HG03159 (cell line): ENCODE measurements around the gene TSPEAR.
"Not testable (repeated sequence)": the region's sequence is repeated elsewhere in the genome, so short reads cannot be mapped to it uniquely, and the experiment has no call there.

Source experiments
- ATAC-seq: cut with Tn5 transposase; IDR thresholded peaks from one replicate; pipeline ENCODE4 v1.9.1; 2021; ENCODE audit warnings: mild to moderate bottlenecking, moderate library complexity; ENCODE audit not compliant: unreplicated experiment

TSPEAR gene

DNA sequence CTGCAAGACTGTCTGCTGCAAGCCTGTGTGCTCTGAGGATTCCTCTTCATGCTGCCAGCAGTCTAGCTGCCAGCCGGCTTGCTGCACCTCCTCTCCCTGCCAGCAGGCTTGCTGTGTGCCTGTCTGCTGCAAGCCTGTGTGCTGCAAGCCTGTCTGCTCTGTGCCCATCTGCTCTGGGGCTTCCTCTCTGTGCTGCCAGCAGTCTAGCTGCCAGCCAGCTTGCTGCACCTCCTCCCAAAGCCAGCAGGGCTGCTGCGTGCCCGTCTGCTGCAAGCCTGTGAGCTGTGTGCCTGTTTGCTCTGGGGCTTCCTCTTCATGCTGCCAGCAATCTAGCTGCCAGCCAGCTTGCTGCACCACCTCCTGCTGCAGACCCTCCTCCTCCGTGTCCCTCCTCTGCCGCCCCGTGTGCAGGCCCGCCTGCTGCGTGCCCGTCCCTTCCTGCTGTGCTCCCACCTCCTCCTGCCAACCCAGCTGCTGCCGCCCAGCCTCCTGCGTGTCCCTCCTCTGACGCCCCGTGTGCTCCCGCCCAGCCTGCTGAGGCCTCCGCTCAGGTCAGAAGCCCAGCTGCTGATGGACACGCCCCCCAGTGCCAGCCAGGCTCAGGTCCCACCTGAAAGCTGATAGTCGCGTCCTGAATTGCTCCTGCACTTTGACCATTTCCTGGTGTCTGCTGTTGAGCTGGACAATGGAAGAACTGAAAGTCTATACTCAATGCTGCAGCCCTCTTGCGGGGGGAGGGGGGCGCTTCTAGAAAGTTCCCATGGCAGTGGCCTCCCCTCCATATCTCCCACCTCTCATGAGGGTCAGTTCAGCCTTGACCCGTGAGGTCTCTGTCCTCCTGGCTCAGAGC lies 136.7 kb downstream of the TSPEAR start:
- ATAC-seq, result no peak

DNA sequence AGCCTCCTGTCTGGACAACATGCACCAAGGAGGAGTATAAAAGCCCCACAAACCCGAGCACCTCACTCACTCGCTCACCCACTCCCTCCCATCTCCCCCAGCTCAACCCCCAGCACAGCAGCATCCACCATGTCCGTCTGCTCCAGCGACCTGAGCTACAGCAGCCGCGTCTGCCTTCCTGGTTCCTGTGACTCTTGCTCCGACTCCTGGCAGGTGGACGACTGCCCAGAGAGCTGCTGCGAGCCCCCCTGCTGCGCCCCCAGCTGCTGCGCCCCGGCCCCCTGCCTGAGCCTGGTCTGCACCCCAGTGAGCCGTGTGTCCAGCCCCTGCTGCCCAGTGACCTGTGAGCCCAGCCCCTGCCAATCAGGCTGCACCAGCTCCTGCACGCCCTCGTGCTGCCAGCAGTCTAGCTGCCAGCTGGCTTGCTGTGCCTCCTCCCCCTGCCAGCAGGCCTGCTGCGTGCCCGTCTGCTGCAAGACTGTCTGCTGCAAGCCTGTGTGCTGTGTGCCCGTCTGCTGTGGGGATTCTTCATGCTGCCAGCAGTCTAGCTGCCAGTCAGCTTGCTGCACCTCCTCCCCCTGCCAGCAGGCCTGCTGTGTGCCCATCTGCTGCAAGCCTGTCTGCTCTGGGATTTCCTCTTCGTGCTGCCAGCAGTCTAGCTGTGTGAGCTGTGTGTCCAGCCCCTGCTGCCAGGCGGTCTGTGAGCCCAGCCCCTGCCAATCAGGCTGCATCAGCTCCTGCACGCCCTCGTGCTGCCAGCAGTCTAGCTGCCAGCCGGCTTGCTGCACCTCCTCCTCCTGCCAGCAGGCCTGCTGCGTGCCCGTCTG lies 137.5 kb downstream of the TSPEAR start, which contains the start of gene KRTAP10-4:
Gene KRTAP10-4 (plus strand): TSS at position 100 of the 827 bp plus-strand sequence. CDS start 30 bp downstream, at position 130.
- not testable (repeated sequence) for ATAC-seq

DNA sequence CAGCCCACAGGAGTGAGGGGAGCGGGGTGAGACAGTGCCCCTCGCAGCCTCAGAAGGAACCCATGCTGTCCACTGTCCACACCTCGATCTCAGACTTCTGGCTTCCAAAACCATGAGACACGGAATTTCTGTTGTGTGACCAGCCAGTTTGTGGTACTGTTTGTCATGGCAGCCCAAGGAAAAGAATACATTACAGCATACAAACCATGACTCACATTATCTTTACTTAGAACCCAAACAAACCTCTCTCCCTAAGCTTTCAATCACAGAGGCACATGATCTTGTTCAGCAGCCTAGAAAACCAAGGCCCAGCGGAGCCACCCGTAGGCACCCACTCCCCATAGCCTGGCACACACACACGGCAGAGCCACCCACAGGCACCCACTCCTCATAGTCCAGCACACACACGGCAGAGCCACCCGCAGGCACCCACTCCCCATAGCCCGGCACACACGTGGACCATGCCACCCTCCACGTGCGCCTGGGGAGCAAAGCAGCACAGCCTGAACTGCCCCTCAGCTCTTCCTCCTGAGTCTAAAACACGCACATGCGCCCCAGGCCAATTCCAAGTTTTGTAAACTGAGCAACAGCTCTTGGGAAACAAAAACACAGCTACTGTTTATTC lies 138.3 kb downstream of the TSPEAR start:
- no peak for ATAC-seq

DNA sequence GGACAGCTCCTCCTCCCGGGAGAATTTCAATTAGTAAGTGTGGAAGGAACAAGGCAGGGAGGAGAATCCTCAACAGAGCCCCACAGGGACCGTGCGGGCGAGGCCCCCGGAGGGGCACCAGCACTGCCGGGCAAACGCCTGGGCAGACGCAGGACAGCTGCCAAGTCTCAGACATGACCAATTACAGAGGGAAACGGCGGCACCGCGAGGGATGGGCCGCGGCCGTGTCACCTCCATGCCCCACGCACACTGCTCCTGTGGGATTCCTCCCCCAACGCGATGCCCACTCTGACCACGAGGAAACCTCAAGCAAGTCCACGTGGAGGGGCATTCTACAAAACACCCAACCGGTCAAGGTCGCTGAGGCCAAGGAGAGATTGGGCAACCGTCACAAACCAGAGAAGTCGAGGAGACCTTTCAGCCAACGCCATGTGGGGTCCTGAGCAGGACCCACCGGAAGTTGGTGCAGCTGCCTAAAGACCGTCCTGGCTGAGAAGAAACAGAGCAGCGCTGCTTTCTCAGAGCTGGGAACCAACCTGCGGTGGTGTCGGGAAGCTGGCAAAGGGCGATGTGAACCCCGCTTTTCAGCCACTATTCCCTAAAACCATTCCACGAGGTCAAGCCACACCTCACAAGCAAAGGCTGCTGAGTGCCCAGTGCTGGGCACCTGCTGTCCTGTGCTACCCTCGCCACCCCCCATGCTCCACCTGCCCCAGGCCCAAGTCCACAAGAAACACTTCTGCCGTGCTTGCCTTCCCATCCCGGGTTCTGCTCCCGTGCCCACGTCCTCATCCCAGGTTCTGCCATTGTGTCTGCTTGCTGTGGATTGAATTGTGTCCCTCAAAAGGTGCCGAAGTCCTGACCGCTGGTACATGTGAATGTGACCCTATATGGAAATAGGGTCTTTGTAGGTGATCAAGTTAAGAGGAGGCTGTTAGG lies 139.3 kb downstream of the TSPEAR start:
- ATAC-seq, result no peak

DNA sequence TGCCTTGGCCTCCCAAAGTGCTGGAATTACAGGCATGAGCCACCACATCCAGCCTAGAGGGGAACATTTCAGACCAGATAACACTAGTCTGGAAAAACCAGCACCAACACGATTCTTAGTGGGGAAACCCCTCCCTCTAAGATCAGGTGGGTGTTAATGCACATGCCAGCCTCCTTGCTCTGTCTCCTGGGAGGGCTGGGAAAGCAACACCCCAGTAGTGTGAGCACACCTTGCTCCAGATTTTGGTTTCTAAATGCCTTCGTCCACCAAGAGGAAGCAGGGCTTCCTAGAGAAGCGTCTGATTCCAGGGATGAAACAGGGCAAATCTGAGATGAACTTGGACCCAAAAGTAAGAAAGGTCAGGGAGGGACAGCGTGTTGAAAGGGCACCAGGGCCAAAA lies 140.1 kb downstream of the TSPEAR start:
- no peak for ATAC-seq

DNA sequence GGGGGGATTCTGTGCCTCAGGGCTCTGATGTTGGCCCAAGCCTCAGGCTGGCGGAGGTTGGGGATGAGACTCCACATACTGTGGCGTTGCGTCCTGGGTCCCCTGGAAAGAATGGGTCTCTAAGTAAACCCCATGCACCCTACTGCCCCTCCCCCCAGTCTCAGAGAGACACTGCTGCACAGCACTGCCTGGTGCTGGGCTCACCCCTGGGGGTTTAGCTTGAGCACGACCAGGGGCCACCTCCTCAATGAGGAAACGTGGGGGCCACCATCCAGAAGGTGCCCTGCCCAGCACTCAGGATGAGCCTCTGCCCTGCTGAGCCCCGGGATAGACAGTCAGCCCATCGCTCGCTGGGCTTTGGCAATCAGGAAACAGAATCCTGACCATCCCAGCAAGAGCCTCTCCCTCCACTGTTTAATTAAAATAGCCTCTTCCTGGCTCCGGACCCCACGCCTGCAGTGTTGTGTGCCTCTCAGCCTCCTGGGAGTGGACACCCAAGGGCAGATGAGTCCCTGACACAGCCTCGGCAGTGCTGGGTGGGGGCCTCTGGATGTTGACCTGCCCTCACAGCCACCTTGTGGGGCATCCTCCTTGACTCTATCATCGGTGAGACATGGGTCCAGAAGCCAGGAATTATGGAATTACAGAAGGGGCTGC lies 141.4 kb downstream of the TSPEAR start:
- ATAC-seq, result no peak

DNA sequence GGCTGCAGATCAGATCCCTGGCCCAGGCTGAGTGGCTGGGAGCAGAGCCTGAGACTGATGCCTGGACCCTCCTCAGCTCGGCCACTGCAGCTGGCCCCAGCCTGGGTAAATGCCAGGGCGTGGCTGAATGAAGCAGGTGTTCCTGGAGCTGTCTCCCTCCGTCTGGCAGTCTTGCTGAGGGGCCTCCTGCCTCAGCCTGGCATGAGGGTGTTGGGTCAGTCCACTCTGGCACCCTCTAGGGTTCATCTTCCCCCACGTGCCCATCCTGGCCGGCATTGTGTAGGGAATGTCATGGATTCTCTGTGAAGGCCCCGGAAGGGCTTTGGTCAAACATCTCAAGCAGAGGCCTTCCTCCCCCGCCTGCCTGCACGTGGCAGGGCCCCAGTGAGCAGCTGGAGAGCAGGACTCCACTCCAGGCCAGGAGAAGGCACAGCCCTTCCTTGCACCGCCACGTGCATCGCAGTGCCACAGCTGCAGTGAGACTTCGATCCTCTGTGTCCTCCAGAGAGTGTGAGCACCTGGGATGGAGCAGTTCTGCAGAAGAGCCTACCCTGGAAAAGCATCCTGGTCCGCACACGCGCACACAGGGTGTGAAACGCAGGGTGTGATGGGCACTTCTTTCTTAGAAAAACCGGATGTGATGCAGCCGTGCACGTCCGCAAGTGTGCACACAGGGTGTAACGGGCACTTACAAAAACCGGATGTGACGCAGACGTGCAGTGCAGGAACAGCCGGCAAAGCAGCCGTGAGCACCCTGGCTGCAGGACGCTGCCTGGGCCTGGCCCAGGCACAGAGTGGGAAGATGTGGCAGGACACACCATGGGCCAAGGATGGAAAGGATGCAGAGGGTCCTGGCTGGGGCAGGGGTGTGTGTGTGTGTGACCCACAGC lies 142.5 kb downstream of the TSPEAR start:
- no peak for ATAC-seq

DNA sequence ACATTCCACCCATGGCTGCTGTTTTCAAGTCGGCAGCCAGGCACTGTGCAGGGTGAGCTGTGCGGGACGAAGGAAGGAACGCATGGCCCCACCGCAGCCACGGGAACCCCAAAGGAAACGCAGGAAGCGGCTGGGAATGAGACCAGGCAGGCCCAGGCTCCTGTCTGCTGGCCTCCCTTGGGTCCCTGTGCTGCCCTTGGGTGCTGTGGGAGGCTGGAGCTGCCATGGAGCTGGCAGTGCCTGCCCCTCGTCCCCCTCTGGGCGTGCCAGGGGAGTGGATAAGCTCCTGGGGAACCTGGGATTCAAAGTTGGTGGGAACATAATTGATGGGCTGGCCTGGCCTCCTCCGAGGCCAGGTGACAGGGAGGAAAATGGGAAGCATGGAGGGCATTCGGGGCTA lies 143.1 kb downstream of the TSPEAR start:
- no peak for ATAC-seq

DNA sequence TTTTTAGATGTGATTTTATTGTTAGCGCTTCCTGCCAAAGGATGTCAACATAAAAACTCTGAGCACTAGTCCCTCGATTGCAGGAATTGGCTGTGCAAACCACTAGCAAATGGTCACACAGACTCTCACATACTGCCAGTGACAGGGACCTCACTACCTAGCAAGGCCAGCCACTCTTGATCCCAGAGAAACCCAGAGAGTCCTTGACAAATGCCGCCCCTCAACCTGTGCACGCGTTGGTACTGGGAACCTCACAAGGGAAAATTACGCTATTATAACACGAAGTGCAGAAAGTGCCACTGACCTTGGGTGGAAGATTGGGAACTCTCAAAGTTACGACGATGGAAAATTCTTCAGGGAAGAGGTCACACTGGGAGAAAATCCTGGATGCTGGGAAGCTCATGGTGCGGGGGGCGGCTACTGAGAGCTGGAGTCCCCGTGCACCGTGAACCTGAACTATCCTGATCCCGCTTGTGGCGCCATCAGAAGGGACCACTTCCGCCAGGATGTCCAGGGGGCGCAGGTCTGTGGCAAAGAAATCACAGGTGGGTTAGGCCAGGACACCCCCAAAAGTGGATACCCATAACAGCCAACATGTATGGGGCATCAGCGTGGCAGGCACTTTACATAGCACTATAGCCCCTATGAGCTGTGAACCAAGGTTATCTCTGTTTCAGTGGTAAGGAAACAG lies 143.7 kb downstream of the TSPEAR start:
- no peak for ATAC-seq

DNA sequence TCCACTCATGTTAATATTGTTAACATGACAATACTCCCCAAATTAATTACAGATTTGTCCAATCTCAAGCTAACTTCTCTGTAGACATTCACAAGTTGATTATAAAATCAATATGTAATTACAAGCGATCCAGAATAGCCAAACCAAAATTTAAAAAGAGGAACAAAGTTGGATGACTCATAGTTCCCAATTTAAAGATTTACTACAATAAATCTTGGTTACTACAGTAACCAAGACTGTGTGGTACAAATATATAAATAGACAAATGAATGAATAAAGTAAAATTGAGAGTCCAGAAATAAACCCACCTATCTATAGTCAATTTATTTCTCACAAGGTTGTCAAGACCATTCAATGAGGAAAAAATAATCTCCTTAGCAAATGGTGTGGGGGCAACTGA lies 145.0 kb downstream of the TSPEAR start:
- ATAC-seq, result no peak

DNA sequence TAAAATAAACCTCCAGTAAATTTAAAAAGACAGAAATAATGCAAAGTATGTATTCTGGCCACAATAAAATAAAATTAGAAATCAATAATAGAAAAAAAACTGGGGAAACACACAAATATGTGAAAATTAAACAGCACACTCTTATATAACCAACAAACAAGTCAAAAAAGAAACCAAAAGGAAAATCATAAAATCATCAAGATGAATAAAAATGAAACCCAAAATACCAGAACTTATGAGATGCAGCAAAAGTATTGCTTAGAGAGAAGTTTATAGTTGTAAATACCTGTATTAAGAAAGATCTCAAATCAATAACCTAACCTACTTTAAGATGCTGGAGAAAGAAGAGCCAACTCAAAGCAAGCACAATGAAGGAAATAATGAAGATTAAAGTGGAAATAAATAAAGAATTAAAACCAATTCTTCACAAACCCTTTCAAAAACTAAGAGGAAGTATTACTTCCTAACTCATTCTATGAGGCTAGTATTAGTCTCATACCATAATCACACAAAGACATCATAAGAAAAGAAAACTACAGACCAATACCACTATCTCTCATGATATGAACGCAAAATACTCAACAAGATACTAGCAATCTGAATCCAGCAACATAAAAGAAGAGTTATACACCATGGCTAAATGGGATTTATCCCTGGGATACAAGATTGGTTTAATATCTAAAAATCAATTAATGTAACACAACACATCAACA lies 146.3 kb downstream of the TSPEAR start:
- ATAC-seq, result no peak

DNA sequence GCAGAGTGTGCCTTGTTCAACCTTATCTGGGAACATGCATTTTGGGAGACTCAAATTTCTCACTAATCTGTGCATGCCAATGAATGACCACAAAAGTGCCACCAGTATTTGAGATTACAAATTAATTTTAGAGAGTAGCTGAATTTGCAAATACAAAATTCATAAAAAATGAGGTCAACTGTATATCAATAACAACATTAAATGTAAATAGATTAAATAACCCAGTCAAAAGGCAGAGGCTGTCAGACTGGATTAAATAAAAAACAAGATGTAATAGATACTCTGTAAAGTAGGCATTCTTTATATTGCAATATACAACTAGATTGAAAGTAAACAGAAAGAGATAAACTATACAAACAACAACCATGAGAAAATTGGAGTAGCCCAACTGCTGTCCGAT lies 147.3 kb downstream of the TSPEAR start:
- no peak for ATAC-seq

DNA sequence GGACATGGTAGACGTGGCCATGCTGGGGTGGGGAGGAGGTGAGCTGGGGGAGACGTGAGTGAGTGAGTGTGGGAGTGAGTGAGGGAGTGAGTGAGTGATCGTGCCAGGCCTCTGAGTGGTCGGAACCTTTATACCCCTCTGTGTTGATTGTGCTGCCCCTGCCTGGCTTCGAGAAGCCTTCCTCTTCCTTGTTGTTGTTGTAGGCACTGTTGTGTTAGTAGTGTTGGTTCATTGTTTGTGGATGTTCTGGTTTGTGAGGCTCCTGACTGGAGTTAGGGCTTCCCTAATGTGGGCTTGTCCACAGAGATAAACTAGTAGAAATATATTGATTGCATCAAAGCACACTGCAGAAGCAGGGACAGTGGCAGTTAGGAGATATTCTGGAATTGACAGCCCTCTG lies 152.7 kb downstream of the TSPEAR start, which contains the start of gene KRTAP10-3:
Gene KRTAP10-3 (minus strand): TSS at position 101 of the 400 bp plus-strand sequence. CDS start 80 bp downstream, at position 21.
- no peak for ATAC-seq

DNA sequence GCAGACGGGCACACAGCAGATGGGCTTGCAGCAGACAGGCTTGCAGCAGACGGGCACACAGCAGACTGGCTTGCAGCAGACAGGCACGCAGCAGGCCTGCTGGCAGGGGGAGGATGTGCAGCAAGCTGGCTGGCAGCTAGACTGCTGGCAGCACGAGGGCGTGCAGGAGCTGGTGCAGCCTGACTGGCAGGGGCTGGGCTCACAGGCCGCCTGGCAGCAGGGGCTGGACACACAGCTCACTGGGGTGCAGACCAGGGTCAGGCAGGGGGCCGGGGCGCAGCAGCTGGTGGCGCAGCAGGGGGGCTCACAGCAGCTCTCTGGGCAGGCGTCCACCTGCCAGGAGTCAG lies 153.1 kb downstream of the TSPEAR start:
- ATAC-seq, result not testable (repeated sequence)

DNA sequence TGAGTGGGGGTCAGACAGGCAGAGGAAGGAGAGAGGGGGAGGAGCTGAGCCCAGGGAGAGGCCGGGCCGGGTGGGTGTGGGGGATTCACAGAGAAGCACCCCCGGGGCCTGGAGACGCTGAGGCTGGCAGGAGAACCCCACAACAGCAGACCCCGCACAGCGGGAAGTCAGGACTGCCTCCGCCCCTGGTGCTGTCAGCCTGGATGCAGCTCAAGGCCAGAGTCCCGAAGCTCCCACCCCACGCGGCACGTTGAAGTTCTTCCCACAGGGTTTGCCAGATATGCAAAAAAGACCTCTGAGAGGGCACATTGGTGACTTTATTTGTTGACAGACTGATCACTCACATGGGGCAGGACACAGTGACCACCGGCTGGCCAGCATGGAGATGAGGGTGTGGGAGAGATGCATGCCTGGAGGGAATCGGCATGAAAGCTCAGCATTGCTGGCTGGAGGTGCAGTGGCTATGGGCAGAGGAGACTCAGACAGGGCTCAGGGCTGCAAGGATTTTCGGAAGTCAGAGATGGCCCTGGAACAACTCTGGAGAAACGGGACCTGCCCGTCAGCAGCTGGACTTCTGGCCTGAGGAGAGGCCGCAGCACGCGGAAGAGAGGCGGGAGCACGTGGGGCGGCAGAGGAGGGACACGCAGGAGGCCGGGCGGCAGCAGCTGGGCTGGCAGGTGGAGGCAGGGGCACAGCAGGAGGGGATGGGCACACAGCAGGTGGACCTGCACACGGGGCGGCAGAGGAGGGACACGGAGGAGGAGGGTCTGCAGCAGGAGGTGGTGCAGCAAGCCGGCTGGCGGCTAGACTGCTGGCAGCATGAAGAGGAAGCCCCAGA lies 153.7 kb downstream of the TSPEAR start:
- ATAC-seq, result no peak

DNA sequence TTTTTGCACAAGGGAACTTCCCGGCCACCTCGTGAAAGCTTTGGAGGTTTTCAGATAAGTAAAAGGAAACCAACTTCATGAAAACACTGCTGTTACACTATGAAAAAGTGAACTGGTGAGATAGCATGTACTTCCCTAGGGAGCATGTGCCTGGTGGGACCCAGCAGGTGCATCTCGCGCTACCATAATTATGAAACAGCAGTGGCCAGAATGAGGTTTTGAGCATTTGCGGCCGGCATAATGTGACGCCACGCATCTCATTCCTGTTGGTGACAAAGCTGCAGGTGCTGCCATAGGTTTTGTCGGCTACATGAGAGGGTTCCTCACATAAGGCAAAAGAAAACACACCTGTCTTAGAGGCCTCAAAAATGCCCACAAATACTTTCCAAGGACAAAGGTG lies 154.5 kb downstream of the TSPEAR start:
- ATAC-seq, result no peak
